HepG2 (cell line): Measurements from ENCODE around the gene S100A11.

Experiments used
- EP300 ChIP-seq, 3 experiments: sonication (generic) in 1 of 3; formaldehyde crosslinking in 1 of 3; IDR thresholded peaks; 2 replicates each; pipeline versions ENCODE4 v1.5.1 to v1.6.1; 2011 to 2020; ENCODE audit warnings: low read depth in 2 of 3, low read length in 2 of 3, borderline replicate concordance in 1 of 3, improper control_type of control experiment in 1 of 3, mild to moderate bottlenecking in 1 of 3, missing genetic modification reagents in 1 of 3, moderate library complexity in 1 of 3
- EZH2 ChIP-seq: conservative IDR thresholded peaks from 2 replicates; pipeline ENCODE4 v1.6.1; 2012; ENCODE audit warnings: mild to moderate bottlenecking, low read depth, low read length, moderate library complexity
- HNRNPL ChIP-seq: fragments of 200-400 bp; formaldehyde crosslinking; IDR thresholded peaks from 2 replicates; pipeline ENCODE4 v1.6.1; 2017; ENCODE audit warnings: mild to moderate bottlenecking, low read depth, low read length
- HOXA7 ChIP-seq: sonication (generic); formaldehyde crosslinking; IDR thresholded peaks from 2 replicates; pipeline ENCODE4 v1.8.1; 2022; ENCODE audit warnings: mild to moderate bottlenecking, missing genetic modification reagents, moderate library complexity
- MYNN ChIP-seq: sonication (generic); formaldehyde crosslinking; IDR thresholded peaks from 2 replicates; pipeline ENCODE4 v1.4.0; 2020; ENCODE audit warnings: mild to moderate bottlenecking, low read depth, missing genetic modification reagents
- PITX1 ChIP-seq: sonication (generic); formaldehyde crosslinking; IDR thresholded peaks from 2 replicates; pipeline ENCODE4 v1.5.1; 2020; ENCODE audit warnings: mild to moderate bottlenecking, missing genetic modification reagents
- POLR2AphosphoS5 ChIP-seq: IDR thresholded peaks from 2 replicates; pipeline ENCODE4 v1.6.1; 2012; ENCODE audit warnings: low read depth, low read length
- ZBTB8A ChIP-seq: sonication (generic); formaldehyde crosslinking; IDR thresholded peaks from 2 replicates; pipeline ENCODE4 v1.4.0; 2020; ENCODE audit warnings: mild to moderate bottlenecking, low read depth, missing genetic modification reagents, borderline replicate concordance
- ZNF7 ChIP-seq: IDR thresholded peaks from 2 replicates; pipeline ENCODE4 v1.6.1; 2016; ENCODE audit warnings: missing biosample characterization, missing genetic modification reagents
- ZNF816 ChIP-seq: sonication (generic); formaldehyde crosslinking; IDR thresholded peaks from 2 replicates; pipeline ENCODE4 v1.8.0; 2022; ENCODE audit warnings: missing genetic modification reagents, mild to moderate bottlenecking, borderline replicate concordance
- TF ChIP-seq, protein P1 (sequence below): sonication (generic); formaldehyde crosslinking; IDR thresholded peaks from 2 replicates; pipeline ENCODE4 v1.8.0; 2022; ENCODE audit warnings: mild to moderate bottlenecking, missing genetic modification reagents
- TF ChIP-seq, protein P2 (sequence below): sonication (generic); formaldehyde crosslinking; IDR thresholded peaks from one replicate; pipeline ENCODE4 v1.5.1; 2020; ENCODE audit warnings: mild to moderate bottlenecking, missing genetic modification reagents; ENCODE audit errors: not compliant biosample characterization

DNA sequence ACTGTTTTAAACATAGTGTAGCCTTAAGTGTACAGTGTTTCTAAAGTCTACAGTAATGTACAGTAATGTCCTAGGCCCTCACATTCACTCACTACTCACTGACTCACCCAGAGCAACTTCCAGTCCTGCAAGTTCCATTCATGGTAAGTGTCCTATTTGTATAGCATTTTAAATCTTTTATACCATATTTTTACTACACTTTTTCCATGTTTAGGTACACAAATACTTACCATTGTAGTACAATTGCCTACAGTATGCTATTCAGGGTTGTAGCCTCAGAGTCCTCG, 39.6 kb downstream of the S100A11 start:
- TF ChIP-seq MYNN, result no peak
- no peak for TF ChIP-seq HNRNPL
- TF ChIP-seq, protein P1, sequence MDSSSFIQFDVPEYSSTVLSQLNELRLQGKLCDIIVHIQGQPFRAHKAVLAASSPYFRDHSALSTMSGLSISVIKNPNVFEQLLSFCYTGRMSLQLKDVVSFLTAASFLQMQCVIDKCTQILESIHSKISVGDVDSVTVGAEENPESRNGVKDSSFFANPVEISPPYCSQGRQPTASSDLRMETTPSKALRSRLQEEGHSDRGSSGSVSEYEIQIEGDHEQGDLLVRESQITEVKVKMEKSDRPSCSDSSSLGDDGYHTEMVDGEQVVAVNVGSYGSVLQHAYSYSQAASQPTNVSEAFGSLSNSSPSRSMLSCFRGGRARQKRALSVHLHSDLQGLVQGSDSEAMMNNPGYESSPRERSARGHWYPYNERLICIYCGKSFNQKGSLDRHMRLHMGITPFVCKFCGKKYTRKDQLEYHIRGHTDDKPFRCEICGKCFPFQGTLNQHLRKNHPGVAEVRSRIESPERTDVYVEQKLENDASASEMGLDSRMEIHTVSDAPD (CRISPR knock-in tag), result no peak
- TF ChIP-seq ZNF7 (CRISPR knock-in tag), result no peak
- TF ChIP-seq ZBTB8A (CRISPR knock-in tag), result no peak
- TF ChIP-seq, protein P2, sequence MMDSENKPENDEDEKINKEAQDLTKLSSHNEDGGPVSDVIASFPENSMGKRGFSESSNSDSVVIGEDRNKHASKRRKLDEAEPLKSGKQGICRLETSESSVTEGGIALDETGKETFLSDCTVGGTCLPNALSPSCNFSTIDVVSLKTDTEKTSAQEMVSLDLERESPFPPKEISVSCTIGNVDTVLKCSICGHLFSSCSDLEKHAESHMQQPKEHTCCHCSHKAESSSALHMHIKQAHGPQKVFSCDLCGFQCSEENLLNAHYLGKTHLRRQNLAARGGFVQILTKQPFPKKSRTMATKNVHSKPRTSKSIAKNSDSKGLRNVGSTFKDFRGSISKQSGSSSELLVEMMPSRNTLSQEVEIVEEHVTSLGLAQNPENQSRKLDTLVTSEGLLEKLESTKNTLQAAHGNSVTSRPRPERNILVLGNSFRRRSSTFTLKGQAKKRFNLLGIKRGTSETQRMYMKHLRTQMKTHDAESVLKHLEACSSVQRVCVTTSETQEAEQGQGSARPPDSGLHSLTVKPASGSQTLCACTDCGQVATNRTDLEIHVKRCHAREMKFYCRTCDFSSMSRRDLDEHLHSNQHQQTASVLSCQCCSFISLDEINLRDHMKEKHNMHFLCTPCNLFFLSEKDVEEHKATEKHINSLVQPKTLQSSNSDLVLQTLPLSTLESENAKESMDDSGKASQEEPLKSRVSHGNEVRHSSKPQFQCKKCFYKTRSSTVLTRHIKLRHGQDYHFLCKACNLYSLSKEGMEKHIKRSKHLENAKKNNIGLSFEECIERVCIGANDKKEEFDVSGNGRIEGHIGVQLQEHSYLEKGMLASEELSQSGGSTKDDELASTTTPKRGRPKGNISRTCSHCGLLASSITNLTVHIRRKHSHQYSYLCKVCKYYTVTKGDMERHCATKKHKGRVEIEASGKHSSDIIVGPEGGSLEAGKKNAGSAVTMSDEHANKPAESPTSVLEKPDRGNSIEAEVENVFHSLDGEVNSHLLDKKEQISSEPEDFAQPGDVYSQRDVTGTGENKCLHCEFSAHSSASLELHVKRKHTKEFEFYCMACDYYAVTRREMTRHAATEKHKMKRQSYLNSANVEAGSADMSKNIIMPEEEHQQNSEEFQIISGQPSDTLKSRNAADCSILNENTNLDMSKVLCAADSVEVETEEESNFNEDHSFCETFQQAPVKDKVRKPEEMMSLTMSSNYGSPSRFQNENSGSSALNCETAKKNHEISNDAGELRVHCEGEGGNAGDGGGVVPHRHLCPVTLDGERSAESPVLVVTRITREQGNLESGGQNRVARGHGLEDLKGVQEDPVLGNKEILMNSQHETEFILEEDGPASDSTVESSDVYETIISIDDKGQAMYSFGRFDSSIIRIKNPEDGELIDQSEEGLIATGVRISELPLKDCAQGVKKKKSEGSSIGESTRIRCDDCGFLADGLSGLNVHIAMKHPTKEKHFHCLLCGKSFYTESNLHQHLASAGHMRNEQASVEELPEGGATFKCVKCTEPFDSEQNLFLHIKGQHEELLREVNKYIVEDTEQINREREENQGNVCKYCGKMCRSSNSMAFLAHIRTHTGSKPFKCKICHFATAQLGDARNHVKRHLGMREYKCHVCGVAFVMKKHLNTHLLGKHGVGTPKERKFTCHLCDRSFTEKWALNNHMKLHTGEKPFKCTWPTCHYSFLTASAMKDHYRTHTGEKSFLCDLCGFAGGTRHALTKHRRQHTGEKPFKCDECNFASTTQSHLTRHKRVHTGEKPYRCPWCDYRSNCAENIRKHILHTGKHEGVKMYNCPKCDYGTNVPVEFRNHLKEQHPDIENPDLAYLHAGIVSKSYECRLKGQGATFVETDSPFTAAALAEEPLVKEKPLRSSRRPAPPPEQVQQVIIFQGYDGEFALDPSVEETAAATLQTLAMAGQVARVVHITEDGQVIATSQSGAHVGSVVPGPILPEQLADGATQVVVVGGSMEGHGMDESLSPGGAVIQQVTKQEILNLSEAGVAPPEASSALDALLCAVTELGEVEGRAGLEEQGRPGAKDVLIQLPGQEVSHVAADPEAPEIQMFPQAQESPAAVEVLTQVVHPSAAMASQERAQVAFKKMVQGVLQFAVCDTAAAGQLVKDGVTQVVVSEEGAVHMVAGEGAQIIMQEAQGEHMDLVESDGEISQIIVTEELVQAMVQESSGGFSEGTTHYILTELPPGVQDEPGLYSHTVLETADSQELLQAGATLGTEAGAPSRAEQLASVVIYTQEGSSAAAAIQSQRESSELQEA (CRISPR knock-in tag), result no peak
- TF ChIP-seq EP300 (IDR thresholded peaks at IDR 0.05; ENCODE audit: low read depth in 2 of 2, low read length in 2 of 2), result no peak
- TF ChIP-seq EP300 (CRISPR knock-in tag; IDR thresholded peaks at IDR 0.05; ENCODE audit: borderline replicate concordance), result no peak
- no peak for TF ChIP-seq ZNF816 (CRISPR knock-in tag)
- TF ChIP-seq HOXA7 (CRISPR knock-in tag), result no peak
- TF ChIP-seq PITX1 (CRISPR knock-in tag), result no peak
- TF ChIP-seq EZH2, result no peak
- no peak for TF ChIP-seq POLR2AphosphoS5
